HG03457 (cell line): ENCODE measurements around the gene TSPY8.
"Not testable (repeated sequence)": the region's sequence is repeated elsewhere in the genome, so short reads cannot be mapped to it uniquely, and the experiment has no call there.

Experiments used
- ATAC-seq: cut with Tn5 transposase; IDR thresholded peaks from one replicate; pipeline ENCODE4 v1.9.1; 2021; ENCODE audit warnings: moderate number of reproducible peaks; ENCODE audit not compliant: unreplicated experiment

Gene TSPY8, protein sequence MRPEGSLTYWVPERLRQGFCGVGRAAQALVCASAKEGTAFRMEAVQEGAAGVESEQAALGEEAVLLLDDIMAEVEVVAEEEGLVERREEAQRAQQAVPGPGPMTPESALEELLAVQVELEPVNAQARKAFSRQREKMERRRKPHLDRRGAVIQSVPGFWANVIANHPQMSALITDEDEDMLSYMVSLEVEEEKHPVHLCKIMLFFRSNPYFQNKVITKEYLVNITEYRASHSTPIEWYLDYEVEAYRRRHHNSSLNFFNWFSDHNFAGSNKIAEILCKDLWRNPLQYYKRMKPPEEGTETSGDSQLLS

DNA sequence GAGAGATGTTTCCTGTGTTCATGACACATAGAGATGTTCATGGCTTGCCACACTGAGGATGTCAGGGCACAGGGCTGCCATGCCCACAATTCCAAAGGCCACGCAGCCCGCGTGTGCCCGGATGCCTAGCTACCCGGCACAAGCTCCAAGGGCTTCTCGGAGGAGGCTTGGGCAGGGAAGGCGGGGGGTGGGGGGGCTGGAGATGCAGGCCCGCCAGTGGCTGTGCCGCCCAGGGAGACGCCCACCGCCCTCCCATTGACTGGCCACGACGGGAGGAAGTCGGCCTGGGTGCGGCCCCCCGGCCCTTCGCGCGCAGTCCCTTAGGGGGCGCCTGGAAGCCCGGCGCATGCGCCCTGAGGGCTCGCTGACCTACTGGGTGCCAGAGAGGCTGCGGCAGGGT lies at the start of gene TSPY8:
Gene TSPY8 (plus strand): TSS at position 301 of the 400 bp plus-strand sequence. CDS start 46 bp downstream, at position 347.
- not testable (repeated sequence) for ATAC-seq

DNA sequence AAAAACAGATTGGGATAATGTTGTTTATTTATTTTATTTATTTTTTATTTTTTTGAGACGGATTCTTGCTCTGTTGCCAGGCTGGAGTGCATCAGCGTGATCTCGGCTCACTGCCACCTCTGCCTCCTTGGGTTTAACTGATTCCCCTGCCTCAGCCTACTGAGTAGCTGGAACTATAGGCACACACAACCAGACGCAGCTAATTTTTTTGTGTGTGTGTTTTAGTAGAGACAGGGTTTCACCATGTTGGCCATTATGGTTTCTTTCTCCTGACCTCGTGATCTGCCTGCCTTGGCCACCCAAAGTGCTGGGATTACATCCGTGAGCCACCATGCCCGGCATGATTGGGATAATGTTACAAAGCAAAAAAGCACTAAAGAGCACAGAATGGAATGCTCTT lies 36.6 kb upstream of the TSPY8 start:
- ATAC-seq: no peak

DNA sequence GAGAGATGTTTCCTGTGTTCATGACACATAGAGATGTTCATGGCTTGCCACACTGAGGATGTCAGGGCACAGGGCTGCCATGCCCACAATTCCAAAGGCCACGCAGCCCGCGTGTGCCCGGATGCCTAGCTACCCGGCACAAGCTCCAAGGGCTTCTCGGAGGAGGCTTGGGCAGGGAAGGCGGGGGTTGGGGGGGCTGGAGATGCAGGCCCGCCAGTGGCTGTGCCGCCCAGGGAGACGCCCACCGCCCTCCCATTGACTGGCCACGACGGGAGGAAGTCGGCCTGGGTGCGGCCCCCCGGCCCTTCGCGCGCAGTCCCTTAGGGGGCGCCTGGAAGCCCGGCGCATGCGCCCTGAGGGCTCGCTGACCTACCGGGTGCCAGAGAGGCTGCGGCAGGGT lies 20.4 kb upstream of the TSPY8 start, which contains the start of gene TSPY4:
Gene TSPY4 (plus strand): TSS at position 301 of the 400 bp plus-strand sequence. CDS start 46 bp downstream, at position 347.
- ATAC-seq: not testable (repeated sequence)

DNA sequence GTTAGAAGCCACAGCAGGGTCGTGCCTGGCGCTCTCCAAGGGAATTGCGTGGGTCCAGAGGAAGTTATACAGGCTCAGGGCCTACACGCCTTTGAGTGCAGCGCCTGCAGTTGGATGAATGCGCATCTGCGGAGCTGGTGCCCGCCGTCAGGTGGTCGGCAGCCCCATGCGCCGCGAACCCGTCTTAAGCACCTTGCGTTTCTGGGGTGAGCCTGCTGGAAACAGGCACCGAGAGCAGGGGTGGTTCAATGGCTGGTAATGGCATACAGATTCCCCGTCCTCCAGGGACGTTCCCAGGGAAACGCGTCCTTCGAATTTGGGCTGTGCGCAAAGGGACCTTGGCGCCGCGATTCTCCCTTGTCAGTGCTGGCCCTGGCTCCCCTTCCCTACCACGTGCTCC lies 38.9 kb downstream of the TSPY8 start:
- ATAC-seq: not testable (repeated sequence)

DNA sequence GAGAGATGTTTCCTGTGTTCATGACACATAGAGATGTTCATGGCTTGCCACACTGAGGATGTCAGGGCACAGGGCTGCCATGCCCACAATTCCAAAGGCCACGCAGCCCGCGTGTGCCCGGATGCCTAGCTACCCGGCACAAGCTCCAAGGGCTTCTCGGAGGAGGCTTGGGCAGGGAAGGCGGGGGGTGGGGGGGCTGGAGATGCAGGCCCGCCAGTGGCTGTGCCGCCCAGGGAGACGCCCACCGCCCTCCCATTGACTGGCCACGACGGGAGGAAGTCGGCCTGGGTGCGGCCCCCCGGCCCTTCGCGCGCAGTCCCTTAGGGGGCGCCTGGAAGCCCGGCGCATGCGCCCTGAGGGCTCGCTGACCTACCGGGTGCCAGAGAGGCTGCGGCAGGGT lies 40.5 kb downstream of the TSPY8 start, which contains the start of gene TSPY3:
Gene TSPY3 (plus strand): TSS at position 301 of the 400 bp plus-strand sequence. CDS start 46 bp downstream, at position 347.
- not testable (repeated sequence) for ATAC-seq
